K562 (cell line): ENCODE results near the gene LMF2.

Source experiments
- CHD1 ChIP-seq: fragments of 200-600 bp; sonication (generic); IDR thresholded peaks from one replicate; pipeline ENCODE4 v1.6.1; 2012; ENCODE audit warnings: mild to moderate bottlenecking, moderate library complexity, low read length, inconsistent platforms
- HEY1 ChIP-seq: fragments of 250-450 bp; sonication (Bioruptor Pico); IDR thresholded peaks from 2 replicates; pipeline ENCODE4 v1.5.0; 2020; ENCODE audit warnings: mild to moderate bottlenecking, moderate library complexity, borderline replicate concordance
- POLR2A ChIP-seq: fragments of 450-650 bp; conservative IDR thresholded peaks from 2 replicates; pipeline ENCODE4 v1.6.1; 2016
- TEAD4 ChIP-seq, 2 experiments: sonication (generic) in 1 of 2; formaldehyde crosslinking in 1 of 2; IDR thresholded peaks; 2 replicates each; pipeline versions ENCODE4 v1.6.1 to v1.8.0; 2012 to 2022; ENCODE audit warnings: borderline replicate concordance in 1 of 2, inconsistent platforms in 1 of 2, low read length in 1 of 2, mild to moderate bottlenecking in 1 of 2, missing genetic modification reagents in 1 of 2
- TF ChIP-seq, protein P1 (sequence below): fragments of 250-450 bp; sonication (Bioruptor Pico); IDR thresholded peaks from 2 replicates; pipeline ENCODE4 v1.8.0; 2021; ENCODE audit warnings: mild to moderate bottlenecking, moderate library complexity
- TF ChIP-seq, protein P2 (sequence below): sonication (generic); formaldehyde crosslinking; IDR thresholded peaks from 2 replicates; pipeline ENCODE4 v1.8.1; 2022; ENCODE audit warnings: missing genetic modification reagents
- TF ChIP-seq, protein P3 (sequence below), 3 experiments: IDR thresholded peaks in 2 of 3; conservative IDR thresholded peaks in 1 of 3; 2 replicates each; pipeline ENCODE4 v1.5.1; 2011 to 2012; ENCODE audit warnings: low read length in 3 of 3, mild to moderate bottlenecking in 3 of 3, control low read depth in 2 of 3, improper control_type of control experiment in 1 of 3, inconsistent platforms in 1 of 3, low read depth in 1 of 3, mixed read lengths in 1 of 3, moderate library complexity in 1 of 3; ENCODE audit not compliant: insufficient read depth in 2 of 3

DNA sequence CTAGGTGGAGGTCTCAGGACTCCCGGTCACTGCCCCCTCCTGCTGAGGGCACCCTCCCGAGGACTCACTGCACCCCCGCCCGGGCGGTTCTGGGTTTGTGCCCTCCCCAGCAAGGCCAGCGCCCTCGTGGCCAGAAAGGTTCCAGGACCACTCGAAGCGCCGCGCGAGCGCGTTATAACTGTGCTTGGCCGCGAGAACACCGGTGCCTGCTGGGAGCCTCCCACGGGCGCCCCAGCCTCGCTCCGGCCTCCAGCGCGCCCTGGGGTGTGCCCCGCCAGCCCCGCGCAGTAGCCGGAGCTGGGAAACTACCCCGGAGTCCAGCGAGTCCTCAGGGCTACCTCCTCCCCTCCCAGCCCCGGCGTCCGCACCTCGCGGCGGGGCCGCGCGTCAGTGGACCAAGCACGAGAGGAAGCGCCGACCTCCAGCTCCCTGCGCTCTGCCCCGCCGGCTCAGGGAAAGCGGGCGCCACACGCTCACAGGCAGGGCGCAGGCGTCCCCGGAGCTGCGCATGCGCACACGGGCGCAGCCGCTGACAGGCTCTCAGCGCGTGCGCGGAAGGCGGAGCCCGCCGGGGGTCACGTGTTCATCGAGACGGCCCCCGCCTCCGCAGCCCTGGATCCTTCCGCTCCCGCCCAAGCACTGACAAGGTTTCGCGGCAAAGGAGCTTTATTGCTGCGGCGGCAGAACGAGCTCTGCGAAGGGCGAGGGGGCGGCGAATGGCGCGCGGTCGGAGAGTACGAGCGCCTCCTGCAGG, 17.8 kb upstream of the LMF2 start, which contains the start of gene SCO2:
- TF ChIP-seq POLR2A = peak; percentile 88
- TF ChIP-seq, protein P1, sequence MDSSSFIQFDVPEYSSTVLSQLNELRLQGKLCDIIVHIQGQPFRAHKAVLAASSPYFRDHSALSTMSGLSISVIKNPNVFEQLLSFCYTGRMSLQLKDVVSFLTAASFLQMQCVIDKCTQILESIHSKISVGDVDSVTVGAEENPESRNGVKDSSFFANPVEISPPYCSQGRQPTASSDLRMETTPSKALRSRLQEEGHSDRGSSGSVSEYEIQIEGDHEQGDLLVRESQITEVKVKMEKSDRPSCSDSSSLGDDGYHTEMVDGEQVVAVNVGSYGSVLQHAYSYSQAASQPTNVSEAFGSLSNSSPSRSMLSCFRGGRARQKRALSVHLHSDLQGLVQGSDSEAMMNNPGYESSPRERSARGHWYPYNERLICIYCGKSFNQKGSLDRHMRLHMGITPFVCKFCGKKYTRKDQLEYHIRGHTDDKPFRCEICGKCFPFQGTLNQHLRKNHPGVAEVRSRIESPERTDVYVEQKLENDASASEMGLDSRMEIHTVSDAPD (CRISPR knock-in tag) = no peak
- TF ChIP-seq HEY1 (CRISPR knock-in tag) = no peak
- TF ChIP-seq TEAD4 (IDR thresholded peaks at IDR 0.05; ENCODE audit: low read length) = no peak; the same call in 1 of the 2 replicates
- no peak for TF ChIP-seq TEAD4 (CRISPR knock-in tag; IDR thresholded peaks at IDR 0.05; ENCODE audit: borderline replicate concordance)
- TF ChIP-seq CHD1 = no peak
- TF ChIP-seq, protein P2, sequence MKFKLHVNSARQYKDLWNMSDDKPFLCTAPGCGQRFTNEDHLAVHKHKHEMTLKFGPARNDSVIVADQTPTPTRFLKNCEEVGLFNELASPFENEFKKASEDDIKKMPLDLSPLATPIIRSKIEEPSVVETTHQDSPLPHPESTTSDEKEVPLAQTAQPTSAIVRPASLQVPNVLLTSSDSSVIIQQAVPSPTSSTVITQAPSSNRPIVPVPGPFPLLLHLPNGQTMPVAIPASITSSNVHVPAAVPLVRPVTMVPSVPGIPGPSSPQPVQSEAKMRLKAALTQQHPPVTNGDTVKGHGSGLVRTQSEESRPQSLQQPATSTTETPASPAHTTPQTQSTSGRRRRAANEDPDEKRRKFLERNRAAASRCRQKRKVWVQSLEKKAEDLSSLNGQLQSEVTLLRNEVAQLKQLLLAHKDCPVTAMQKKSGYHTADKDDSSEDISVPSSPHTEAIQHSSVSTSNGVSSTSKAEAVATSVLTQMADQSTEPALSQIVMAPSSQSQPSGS (CRISPR knock-in tag) = no peak
- TF ChIP-seq, protein P3, sequence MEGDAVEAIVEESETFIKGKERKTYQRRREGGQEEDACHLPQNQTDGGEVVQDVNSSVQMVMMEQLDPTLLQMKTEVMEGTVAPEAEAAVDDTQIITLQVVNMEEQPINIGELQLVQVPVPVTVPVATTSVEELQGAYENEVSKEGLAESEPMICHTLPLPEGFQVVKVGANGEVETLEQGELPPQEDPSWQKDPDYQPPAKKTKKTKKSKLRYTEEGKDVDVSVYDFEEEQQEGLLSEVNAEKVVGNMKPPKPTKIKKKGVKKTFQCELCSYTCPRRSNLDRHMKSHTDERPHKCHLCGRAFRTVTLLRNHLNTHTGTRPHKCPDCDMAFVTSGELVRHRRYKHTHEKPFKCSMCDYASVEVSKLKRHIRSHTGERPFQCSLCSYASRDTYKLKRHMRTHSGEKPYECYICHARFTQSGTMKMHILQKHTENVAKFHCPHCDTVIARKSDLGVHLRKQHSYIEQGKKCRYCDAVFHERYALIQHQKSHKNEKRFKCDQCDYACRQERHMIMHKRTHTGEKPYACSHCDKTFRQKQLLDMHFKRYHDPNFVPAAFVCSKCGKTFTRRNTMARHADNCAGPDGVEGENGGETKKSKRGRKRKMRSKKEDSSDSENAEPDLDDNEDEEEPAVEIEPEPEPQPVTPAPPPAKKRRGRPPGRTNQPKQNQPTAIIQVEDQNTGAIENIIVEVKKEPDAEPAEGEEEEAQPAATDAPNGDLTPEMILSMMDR (IDR thresholded peaks at IDR 0.05 in 2 of 3, conservative IDR thresholded peaks at IDR 0.05 in 1 of 3; ENCODE audit: insufficient read depth in 2 of 3, low read depth in 1 of 3, low read length in 3 of 3) = peak; percentile 45 to 60 (median 48); a peak in 5 of 6 replicates
